HCT116 (cell line): ENCODE data around the gene TMEM202.

ENCODE experiments used
- ELF1 ChIP-seq: IDR thresholded peaks from 2 replicates; pipeline ENCODE4 v1.6.1; 2012; ENCODE audit warnings: low read depth, borderline replicate concordance
- RAD21 ChIP-seq: IDR thresholded peaks from 2 replicates; pipeline ENCODE4 v1.6.1; 2012; ENCODE audit warnings: low read depth, mild to moderate bottlenecking
- TF ChIP-seq, protein P1 (sequence below), 3 experiments: fragments of 200-600 bp in 1 of 3; sonication (generic) in 1 of 3; IDR thresholded peaks in 2 of 3; conservative IDR thresholded peaks in 1 of 3; 2 replicates each; pipeline ENCODE4 v1.5.1; 2012 to 2017; ENCODE audit warnings: low read depth in 2 of 3, low read length in 2 of 3, antibody characterized with exemption in 1 of 3, borderline replicate concordance in 1 of 3, control low read depth in 1 of 3, mild to moderate bottlenecking in 1 of 3, mixed read lengths in 1 of 3, mixed run types in 1 of 3, moderate library complexity in 1 of 3; ENCODE audit not compliant: insufficient read depth in 1 of 3

DNA sequence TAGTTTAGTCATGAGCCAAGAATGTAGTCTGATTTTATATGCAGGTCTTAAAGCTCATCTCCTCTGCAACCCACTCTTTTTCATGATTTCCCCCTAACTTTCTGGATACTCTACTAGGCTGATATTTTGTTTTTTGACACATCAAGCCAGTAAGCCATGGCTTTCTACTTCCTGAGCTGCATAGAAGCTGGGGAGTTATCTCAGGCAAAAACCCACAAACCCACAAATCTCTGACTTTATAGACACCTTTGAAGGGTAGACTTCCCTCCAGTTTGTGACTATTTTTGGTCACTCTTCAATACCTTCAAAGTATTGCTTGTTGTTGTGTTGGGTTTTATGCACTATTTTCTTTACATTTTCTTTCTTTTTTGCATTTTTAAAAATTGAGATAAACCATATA is 28.6 kb downstream of the TMEM202 start:
- TF ChIP-seq, protein P1, sequence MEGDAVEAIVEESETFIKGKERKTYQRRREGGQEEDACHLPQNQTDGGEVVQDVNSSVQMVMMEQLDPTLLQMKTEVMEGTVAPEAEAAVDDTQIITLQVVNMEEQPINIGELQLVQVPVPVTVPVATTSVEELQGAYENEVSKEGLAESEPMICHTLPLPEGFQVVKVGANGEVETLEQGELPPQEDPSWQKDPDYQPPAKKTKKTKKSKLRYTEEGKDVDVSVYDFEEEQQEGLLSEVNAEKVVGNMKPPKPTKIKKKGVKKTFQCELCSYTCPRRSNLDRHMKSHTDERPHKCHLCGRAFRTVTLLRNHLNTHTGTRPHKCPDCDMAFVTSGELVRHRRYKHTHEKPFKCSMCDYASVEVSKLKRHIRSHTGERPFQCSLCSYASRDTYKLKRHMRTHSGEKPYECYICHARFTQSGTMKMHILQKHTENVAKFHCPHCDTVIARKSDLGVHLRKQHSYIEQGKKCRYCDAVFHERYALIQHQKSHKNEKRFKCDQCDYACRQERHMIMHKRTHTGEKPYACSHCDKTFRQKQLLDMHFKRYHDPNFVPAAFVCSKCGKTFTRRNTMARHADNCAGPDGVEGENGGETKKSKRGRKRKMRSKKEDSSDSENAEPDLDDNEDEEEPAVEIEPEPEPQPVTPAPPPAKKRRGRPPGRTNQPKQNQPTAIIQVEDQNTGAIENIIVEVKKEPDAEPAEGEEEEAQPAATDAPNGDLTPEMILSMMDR (IDR thresholded peaks at IDR 0.05 in 2 of 3, conservative IDR thresholded peaks at IDR 0.05 in 1 of 3; ENCODE audit: borderline replicate concordance in 1 of 3, insufficient read depth in 1 of 3, low read depth in 2 of 3, low read length in 2 of 3) = no peak
- TF ChIP-seq ELF1 (no peak), RAD21 (no peak)
